GM12878 (cell line): ENCODE results near the gene MAN1B1. TPM values are rescaled to one million over a fixed set of nuclear protein-coding genes. Genes with fewer than 3 reads are reported as not detected.

ENCODE experiments used
- ATAC-seq: fragments of 200-7000 bp; cut with Tn5 transposase; 3 replicates; pipeline ENCODE4 v1.9.1; 2020; ENCODE audit warnings: mild to moderate bottlenecking, moderate library complexity
- BruUV-seq: library from RNA; stranded (reverse); fragments of 400-500 nt; replicated peaks from 2 replicates; lab custom pipeline; 2021; lab: Mats Ljungman, UMichigan
- CTCF ChIA-PET: fragments of 300-600 bp; sonication (Branson Sonifier 250); formaldehyde crosslinking; extraction: SDS; loops from one replicate; lab custom pipeline; 2021; ENCODE audit warnings: inconsistent platforms; lab: Yijun Ruan, JAX
- POLR2A ChIA-PET: fragments of 350-600 bp; formaldehyde crosslinking; extraction: SDS; loops from one replicate; lab custom pipeline; 2021; ENCODE audit warnings: inconsistent platforms; lab: Charles Lee
- RAD21 ChIA-PET: fragments of 300-600 bp; sonication (Branson Sonifier 250); formaldehyde crosslinking; loops from one replicate; lab custom pipeline; 2023; ENCODE audit warnings: antibody characterized with exemption; ENCODE audit not compliant: unreplicated experiment; lab: Charles Lee
- SMC1A ChIA-PET: fragments of 300-600 bp; sonication (Branson Sonifier 250); formaldehyde crosslinking; loops from one replicate; lab custom pipeline; 2023; ENCODE audit not compliant: unreplicated experiment, uncharacterized antibody; lab: Charles Lee
- DNase-seq: peaks from one replicate; pipeline ENCODE4 v3.0.0-alpha.2; 2011; ENCODE audit warnings: low read depth, low spot score
- FAIRE-seq: peaks from 3 replicates; lab custom pipeline; 2011; peaks lifted over from hg19 to GRCh38; lab: Jason Lieb, UNC
- H2AFZ ChIP-seq: 2 replicates; pipeline ENCODE4 v1.6.0; 2011; ENCODE audit warnings: low read depth, low read length, control low read depth; ENCODE audit not compliant: control insufficient read depth
- H3K27ac ChIP-seq: 2 replicates; pipeline ENCODE4 v1.5.1; 2011; ENCODE audit warnings: control low read depth; ENCODE audit not compliant: control insufficient read depth, insufficient read depth
- H3K27me3 ChIP-seq, 2 experiments: replicated peaks in 1 of 2; 2 replicates each; pipeline versions ENCODE4 v1.6.0 to v1.6.1; 2011; ENCODE audit warnings: low read length in 1 of 2; ENCODE audit not compliant: control insufficient read depth in 2 of 2, insufficient read depth in 2 of 2
- H3K36me3 ChIP-seq, 2 experiments: 2 replicates each; pipeline ENCODE4 v1.5.1; 2011; ENCODE audit warnings: low read length in 1 of 2; ENCODE audit not compliant: control insufficient read depth in 2 of 2, insufficient read depth in 2 of 2
- H3K4me1 ChIP-seq: 2 replicates; pipeline ENCODE4 v1.6.1; 2011; ENCODE audit warnings: mild to moderate bottlenecking, low read length, moderate library complexity, mixed read lengths; ENCODE audit not compliant: control insufficient read depth, insufficient read depth
- H3K4me2 ChIP-seq: 2 replicates; pipeline ENCODE4 v1.6.0; 2011; ENCODE audit warnings: control low read depth; ENCODE audit not compliant: control insufficient read depth, insufficient read depth
- H3K4me3 ChIP-seq: fragments of 200-600 bp; sonication (generic); 2 replicates; pipeline ENCODE4 v1.5.1; 2016
- H3K79me2 ChIP-seq: 2 replicates; pipeline ENCODE4 v1.6.0; 2011; ENCODE audit warnings: low read length; ENCODE audit not compliant: control insufficient read depth, insufficient read depth
- H3K9ac ChIP-seq: 2 replicates; pipeline ENCODE4 v1.8.0; 2011; ENCODE audit warnings: low read length, control low read depth, mixed read lengths; ENCODE audit not compliant: control insufficient read depth, insufficient read depth
- H3K9me3 ChIP-seq: replicated peaks from 3 replicates; pipeline ENCODE4 v1.5.1; 2011; ENCODE audit warnings: mild to moderate bottlenecking, low read length; ENCODE audit not compliant: control insufficient read depth, insufficient read depth
- H4K20me1 ChIP-seq: 2 replicates; pipeline ENCODE4 v1.6.0; 2011; ENCODE audit not compliant: control insufficient read depth, insufficient read depth
- CBFB ChIP-seq: IDR thresholded peaks from 2 replicates; pipeline ENCODE4 v1.6.1; 2016; ENCODE audit warnings: antibody characterized with exemption, low read depth
- EP300 ChIP-seq, 2 experiments: fragments of 150-350 bp in 1 of 2; IDR thresholded peaks; 2 replicates each; pipeline ENCODE4 v1.6.1; 2011 to 2012; ENCODE audit warnings: low read depth in 2 of 2, low read length in 2 of 2, borderline replicate concordance in 1 of 2, improper control_type of control experiment in 1 of 2, inconsistent platforms in 1 of 2; ENCODE audit not compliant: control insufficient read depth in 1 of 2
- IKZF2 ChIP-seq, 2 experiments: fragments of 450-650 bp; IDR thresholded peaks; 2 replicates each; pipeline ENCODE4 v1.6.1; 2017; ENCODE audit warnings: mild to moderate bottlenecking in 2 of 2, moderate library complexity in 2 of 2
- JUND ChIP-seq: IDR thresholded peaks from 2 replicates; pipeline ENCODE4 v1.6.1; 2012; ENCODE audit warnings: low read depth, mild to moderate bottlenecking, low read length, improper control_type of control experiment, moderate library complexity
- PAX5 ChIP-seq: IDR thresholded peaks from 2 replicates; pipeline ENCODE4 v1.6.1; 2011; ENCODE audit warnings: low read depth, low read length, borderline replicate concordance
- SIX5 ChIP-seq: IDR thresholded peaks from 2 replicates; pipeline ENCODE4 v1.6.1; 2011; ENCODE audit warnings: mild to moderate bottlenecking, low read depth, low read length, moderate library complexity; ENCODE audit not compliant: severe bottlenecking
- TCF7 ChIP-seq: IDR thresholded peaks from 2 replicates; pipeline ENCODE4 v1.6.1; 2014; ENCODE audit warnings: antibody characterized with exemption, borderline replicate concordance
- WGBS: methylation state at CpG from one replicate; pipeline ENCODE4 v1.1.6; 2016; ENCODE audit warnings: low lambda C conversion rate; ENCODE audit not compliant: insufficient replicate concordance, insufficient coverage; ENCODE audit errors: missing lambda C conversion rate; 5-methylcytosine and 5-hydroxymethylcytosine counted together
- in situ Hi-C: fragments of 300-500 bp; cut with MboI; formaldehyde crosslinking; loops from 9 replicates; pipeline ENCODE4 v1.14.3; 2018; ENCODE audit warnings: mixed read lengths
- intact Hi-C: fragments of 100-400 bp; cut with micrococcal nuclease; formaldehyde crosslinking; loops from one replicate; pipeline ENCODE4 v1.14.2; 2022; ENCODE audit not compliant: unreplicated experiment
- polyA plus RNA-seq, 11 experiments: library from polyadenylated mRNA; depleted of rRNA in 4 of 11; unstranded in 6 of 11; stranded (reverse) in 5 of 11; fragments of >200 nt; fragmentation: Nextera tagmentation in 4 of 11; fragmentation: Illumina TruSeq in 1 of 11; extraction: Ambion mirVana in 4 of 11; extraction: Trizol in 1 of 11; gene quantifications; 1 replicate in 1 of 11; 2 replicates in 10 of 11; pipeline versions ENCODE4 v1.2.1 to v1.2.3, GENCODE V29; 2011 to 2016; ENCODE audit warnings: inconsistent platforms in 2 of 11, missing spikeins in 2 of 11, low read depth in 1 of 11
- total RNA-seq, 4 experiments: library from RNA; depleted of rRNA in 3 of 4; stranded (reverse); fragments of >200 nt in 3 of 4; fragmentation: Illumina TruSeq in 1 of 4; extraction: Trizol in 1 of 4; gene quantifications; 2 replicates each; pipeline versions ENCODE4 v1.2.1 to v1.2.3, GENCODE V29; 2013 to 2021

MAN1B1 gene
- total and polyA plus RNA-seq, 10 of the 15 experiments (the other 5 are each of a cell fraction or from before 2014, with no cell fraction given) = 0.71 to 34.1 (median 22.7) TPM

- Histone ChIP-seq H3K9me3 (no peaks in the 10 kb centered on the region), H3K4me2 (no peak overlapping the region), H4K20me1 (no peaks in the 10 kb centered on the region), H2AFZ (no peak overlapping the region), H3K4me3 (no peak overlapping the region), H3K36me3 (no peaks in the 10 kb centered on the region), H3K79me2 (no peaks in the 10 kb centered on the region), H3K4me1 (no peaks in the 10 kb centered on the region), H3K27me3 (peaks cover 6 to 13% of the 10 kb centered on the region in 2 experiments; a peak in 3 of 4 replicates), H3K27ac (no peak overlapping the region), H3K9ac (no peak overlapping the region)
- FAIRE-seq (no peak), DNase-seq (no peak), ATAC-seq (no peak)
- ChIA-PET POLR2A (no interaction called here), SMC1A (no interaction called here), CTCF (interaction anchor here (1.1 to 1.5 kb wide), 2 partner anchors 8 to 9 kb away, joined by 3 to 6 read pairs; no protein-coding TSS in a partner anchor), RAD21 (no interaction called here)
- intact Hi-C loops (no loop called here), in situ Hi-C loops (no loop called here)
- WGBS = 76% methylated on average over 17 of the region's 17 CpGs
- TF ChIP-seq SIX5 (no peak), IKZF2 (IDR thresholded peaks at IDR 0.05) (no peak), JUND (no peak), EP300 (IDR thresholded peaks at IDR 0.05; ENCODE audit: borderline replicate concordance in 1 of 2, control insufficient read depth in 1 of 2, low read depth in 2 of 2, low read length in 2 of 2) (no peak), CBFB (no peak), TCF7 (no peak), PAX5 (no peak)
- no TSS peak for BruUV-seq
Measured at GRCh38 chr9:137054932-137055384, 31.8 kb upstream of the MAN1B1 start.
